Thyroid gland (tissue), 4 donors: ENCODE data around the gene PCDHA1.

Source experiments
- POLR2A ChIP-seq, 2 donors: fragments of 450-650 bp; IDR thresholded peaks; one replicate each; pipeline ENCODE4 v1.6.1; 2017; ENCODE audit warnings: antibody characterized with exemption in 2 of 2, mild to moderate bottlenecking in 2 of 2, moderate library complexity in 1 of 2
- TF ChIP-seq, protein P1 (sequence below), 6 experiments: fragments of 200-600 bp in 3 of 6; fragments of 450-650 bp in 3 of 6; sonication (generic) in 3 of 6; IDR thresholded peaks; one replicate each; pipeline ENCODE4 v1.5.1; 2016 to 2019; ENCODE audit warnings: antibody characterized with exemption in 6 of 6, mild to moderate bottlenecking in 2 of 6, inconsistent platforms in 1 of 6, moderate library complexity in 1 of 6

DNA sequence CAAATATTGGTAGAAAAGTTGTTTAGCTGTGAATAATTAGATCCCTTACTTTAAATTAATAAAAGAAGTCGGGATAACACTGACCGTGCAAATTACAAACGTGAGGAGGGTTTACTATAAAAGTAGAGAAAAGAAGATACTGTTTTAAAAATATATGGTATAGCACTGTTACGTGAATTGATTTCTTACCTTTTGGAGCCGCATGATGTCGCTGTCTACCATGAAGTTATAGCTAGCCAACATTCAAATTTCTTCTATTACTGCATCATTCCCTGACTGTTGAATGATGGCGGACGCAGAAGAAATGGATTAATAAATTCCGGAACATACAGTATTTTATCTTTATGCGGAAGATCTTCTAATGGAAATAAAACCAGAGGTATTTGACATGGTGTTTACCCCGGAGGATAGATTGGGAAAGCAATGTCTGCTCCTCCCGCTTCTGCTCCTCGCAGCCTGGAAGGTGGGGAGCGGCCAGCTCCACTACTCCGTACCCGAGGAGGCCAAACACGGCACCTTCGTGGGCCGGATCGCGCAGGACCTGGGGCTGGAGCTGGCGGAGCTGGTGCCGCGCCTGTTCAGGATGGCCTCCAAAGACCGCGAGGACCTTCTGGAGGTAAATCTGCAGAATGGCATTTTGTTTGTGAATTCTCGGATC, 41.9 kb downstream of the PCDHA1 start, which contains the start of gene PCDHA6:
- TF ChIP-seq, protein P1, sequence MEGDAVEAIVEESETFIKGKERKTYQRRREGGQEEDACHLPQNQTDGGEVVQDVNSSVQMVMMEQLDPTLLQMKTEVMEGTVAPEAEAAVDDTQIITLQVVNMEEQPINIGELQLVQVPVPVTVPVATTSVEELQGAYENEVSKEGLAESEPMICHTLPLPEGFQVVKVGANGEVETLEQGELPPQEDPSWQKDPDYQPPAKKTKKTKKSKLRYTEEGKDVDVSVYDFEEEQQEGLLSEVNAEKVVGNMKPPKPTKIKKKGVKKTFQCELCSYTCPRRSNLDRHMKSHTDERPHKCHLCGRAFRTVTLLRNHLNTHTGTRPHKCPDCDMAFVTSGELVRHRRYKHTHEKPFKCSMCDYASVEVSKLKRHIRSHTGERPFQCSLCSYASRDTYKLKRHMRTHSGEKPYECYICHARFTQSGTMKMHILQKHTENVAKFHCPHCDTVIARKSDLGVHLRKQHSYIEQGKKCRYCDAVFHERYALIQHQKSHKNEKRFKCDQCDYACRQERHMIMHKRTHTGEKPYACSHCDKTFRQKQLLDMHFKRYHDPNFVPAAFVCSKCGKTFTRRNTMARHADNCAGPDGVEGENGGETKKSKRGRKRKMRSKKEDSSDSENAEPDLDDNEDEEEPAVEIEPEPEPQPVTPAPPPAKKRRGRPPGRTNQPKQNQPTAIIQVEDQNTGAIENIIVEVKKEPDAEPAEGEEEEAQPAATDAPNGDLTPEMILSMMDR (IDR thresholded peaks at IDR 0.05), result peak in 2 of 6 experiments; percentile 1 to 20
- no peak for TF ChIP-seq POLR2A (IDR thresholded peaks at IDR 0.05)
